Muscle layer of colon (tissue), 2 donors: ENCODE data around the gene ASB11.

ENCODE experiments used
- H3K27ac ChIP-seq: one replicate; pipeline ENCODE4 v1.7.0; 2013; ENCODE audit warnings: low read depth, mild to moderate bottlenecking, low read length, moderate library complexity
- H3K27me3 ChIP-seq, 2 donors: one replicate each; pipeline ENCODE4 v1.7.0; 2013; ENCODE audit warnings: low read length in 2 of 2, mild to moderate bottlenecking in 2 of 2; ENCODE audit not compliant: insufficient read depth in 2 of 2, control insufficient read depth in 1 of 2
- H3K36me3 ChIP-seq: one replicate; pipeline ENCODE4 v1.7.0; 2013; ENCODE audit warnings: mild to moderate bottlenecking, low read length; ENCODE audit not compliant: insufficient read depth
- H3K4me1 ChIP-seq: one replicate; pipeline ENCODE4 v1.7.0; 2013; ENCODE audit warnings: mild to moderate bottlenecking, low read length; ENCODE audit not compliant: insufficient read depth
- H3K4me3 ChIP-seq, 2 donors: one replicate each; pipeline ENCODE4 v1.7.0; 2013; ENCODE audit warnings: low read length in 2 of 2, low read depth in 1 of 2, mild to moderate bottlenecking in 1 of 2, moderate library complexity in 1 of 2
- H3K9ac ChIP-seq: one replicate; pipeline ENCODE4 v1.7.0; 2013; ENCODE audit warnings: low read length
- H3K9me3 ChIP-seq: one replicate; pipeline ENCODE4 v1.7.0; 2013; ENCODE audit warnings: mild to moderate bottlenecking, low read length
- donor health status: abdominal sarcoma.
- donor health status: Adenocarcinoma of cecum.

ASB11 gene

DNA sequence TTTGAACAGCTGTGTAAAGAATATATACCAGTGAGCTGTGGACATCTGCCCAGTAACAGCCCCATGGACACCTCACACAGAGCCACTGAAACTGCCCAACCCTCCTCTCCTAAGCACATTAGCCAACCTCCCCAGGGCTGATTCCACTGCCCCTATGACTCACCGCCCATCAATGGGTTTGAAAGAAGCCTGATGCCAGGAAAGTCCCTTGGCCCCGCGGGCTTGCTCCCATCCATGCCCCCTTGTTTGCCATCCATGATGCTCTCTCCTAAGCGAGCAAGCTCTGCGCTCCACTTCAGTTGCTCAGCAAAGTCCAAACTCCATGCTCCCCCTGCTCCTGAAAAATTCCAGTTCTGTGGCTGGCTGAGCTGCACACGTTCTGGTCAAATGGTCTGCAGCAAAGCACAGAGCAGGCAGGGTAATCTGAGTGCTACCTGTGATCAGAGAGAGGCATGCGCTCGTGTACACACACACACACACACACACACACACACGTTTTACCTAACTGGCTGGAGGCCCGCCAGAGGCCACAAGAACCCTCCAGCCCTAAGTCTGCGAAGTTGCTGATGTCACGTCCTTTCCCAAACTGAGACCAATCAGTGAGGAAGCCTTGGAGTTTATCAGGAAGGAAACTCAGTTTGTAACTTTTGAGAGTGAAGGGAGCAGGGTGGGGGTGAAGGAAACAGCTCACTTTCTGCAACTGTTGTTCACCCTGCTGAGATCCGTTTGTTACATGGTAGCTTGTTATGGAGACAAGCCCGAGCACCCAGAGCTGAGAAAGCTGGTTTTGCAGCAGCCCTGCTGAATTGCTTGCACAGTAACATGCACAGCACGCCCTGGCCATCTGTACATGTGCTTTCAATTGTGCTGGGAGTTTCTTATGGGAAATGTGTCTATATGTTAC lies 45.6 kb downstream of the ASB11 start, which contains the start of gene ASB9:
TSS of gene ASB9 (minus strand) at position 466 of the 904 bp plus-strand sequence. CDS start at position 257, 209 bp downstream.
- no peaks in the 10 kb centered on the region for H3K4me1 ChIP-seq
- H3K36me3 ChIP-seq = no peaks in the 10 kb centered on the region
- H3K9ac ChIP-seq = no peak within 1 kb of the TSS
- no peak within 1 kb of the TSS for H3K27ac ChIP-seq
- H3K4me3 ChIP-seq = no peak within 1 kb of the TSS
- no peaks in the 10 kb centered on the region for H3K27me3 ChIP-seq
- H3K9me3 ChIP-seq = no peaks in the 10 kb centered on the region

DNA sequence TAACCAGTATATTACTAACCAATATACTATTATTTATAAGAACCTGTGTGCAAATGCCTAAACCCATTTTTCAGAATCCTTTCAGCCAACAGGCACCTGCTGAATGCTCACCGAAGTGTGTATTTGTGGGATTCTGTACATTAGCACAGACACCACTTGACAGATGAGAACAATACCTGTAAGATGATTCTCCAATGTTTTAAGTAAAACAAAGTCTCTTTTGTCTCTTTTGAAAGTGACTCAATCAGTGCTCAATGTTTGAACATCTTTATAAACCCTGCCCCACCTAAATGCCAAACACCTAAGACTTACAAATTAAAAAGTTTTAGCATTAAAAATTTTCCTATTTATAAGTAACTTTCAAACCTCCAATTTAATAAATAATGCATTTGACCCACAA lies 46.3 kb downstream of the ASB11 start:
- no peaks in the 10 kb centered on the region for H3K9me3 ChIP-seq
- no peak overlapping the region for H3K27ac ChIP-seq
- H3K4me1 ChIP-seq = no peaks in the 10 kb centered on the region
- H3K4me3 ChIP-seq = no peak overlapping the region
- no peaks in the 10 kb centered on the region for H3K36me3 ChIP-seq
- no peak overlapping the region for H3K9ac ChIP-seq
- no peaks in the 10 kb centered on the region for H3K27me3 ChIP-seq

DNA sequence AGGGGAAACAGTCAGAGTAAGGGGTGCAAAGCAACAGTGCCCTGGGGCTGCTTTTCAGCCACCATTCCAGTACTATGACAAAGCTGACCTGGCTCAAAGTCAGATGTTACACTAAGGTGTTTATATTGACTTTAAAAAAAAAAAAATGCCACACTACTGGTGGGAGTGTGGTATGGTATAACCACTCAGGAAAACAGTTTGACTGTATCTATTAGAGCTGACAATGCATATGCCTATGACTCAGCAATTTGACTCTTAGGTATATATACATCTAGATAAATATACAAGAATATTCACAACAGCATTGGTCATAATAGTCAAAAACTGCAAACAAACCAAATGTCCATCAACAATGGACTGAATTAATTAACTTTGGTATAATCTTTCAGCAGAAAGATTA lies 60.6 kb downstream of the ASB11 start:
- no peaks in the 10 kb centered on the region for H3K4me1 ChIP-seq
- H3K27ac ChIP-seq = no peak overlapping the region
- H3K9me3 ChIP-seq = no peaks in the 10 kb centered on the region
- H3K36me3 ChIP-seq = no peaks in the 10 kb centered on the region
- no peak overlapping the region for H3K9ac ChIP-seq
- H3K4me3 ChIP-seq = no peak overlapping the region
- no peaks in the 10 kb centered on the region for H3K27me3 ChIP-seq

DNA sequence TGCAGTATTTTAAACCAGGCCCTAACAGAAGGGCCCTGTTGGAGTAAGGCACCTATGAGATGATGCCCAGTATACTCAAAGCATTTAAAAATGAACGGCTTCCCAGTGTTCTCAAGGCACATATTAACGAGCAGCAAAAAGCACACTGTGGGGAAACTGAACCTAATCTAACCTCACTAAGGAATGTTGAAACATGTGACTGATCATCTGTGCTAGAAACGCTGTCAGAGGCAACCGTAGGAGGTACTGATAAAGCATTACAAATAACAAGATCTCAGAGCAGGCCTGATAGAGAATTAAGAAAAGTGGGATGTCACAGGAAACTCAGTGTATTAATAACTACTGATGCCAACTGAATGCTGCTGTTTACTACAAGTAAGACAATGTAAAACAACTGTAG lies 69.5 kb downstream of the ASB11 start:
- H3K27ac ChIP-seq = no peak overlapping the region
- no peak overlapping the region for H3K4me3 ChIP-seq

DNA sequence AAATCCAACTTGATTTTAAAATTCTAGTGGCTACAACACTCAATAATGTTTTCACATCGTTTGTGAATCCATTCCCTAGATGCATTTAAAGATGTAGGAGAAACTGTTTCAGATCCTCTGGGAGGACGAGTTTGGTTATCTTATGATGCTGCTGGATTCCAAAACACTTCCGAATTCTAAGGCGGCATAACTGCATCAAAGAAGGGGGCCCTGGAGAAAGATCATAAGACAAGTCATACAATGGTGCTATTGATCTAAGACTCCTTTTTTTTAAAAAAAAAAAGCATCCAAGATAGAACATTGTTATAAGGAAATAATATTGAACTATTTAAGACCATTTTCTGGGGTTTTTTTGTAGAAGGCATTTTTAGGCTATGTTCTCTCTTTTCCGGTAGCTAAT lies 71.0 kb downstream of the ASB11 start:
- H3K9me3 ChIP-seq = no peaks in the 10 kb centered on the region
- no peaks in the 10 kb centered on the region for H3K4me1 ChIP-seq
- no peak overlapping the region for H3K9ac ChIP-seq
- no peaks in the 10 kb centered on the region for H3K36me3 ChIP-seq
- H3K27me3 ChIP-seq = no peaks in the 10 kb centered on the region
- no peak overlapping the region for H3K27ac ChIP-seq
- no peak overlapping the region for H3K4me3 ChIP-seq

More for the DNA sequence above, 69.5 kb downstream of the ASB11 start:
- H3K4me1 ChIP-seq = no peaks in the 10 kb centered on the region
- no peak overlapping the region for H3K9ac ChIP-seq
- H3K27me3 ChIP-seq = no peaks in the 10 kb centered on the region
- no peaks in the 10 kb centered on the region for H3K9me3 ChIP-seq
- H3K36me3 ChIP-seq = no peaks in the 10 kb centered on the region

DNA sequence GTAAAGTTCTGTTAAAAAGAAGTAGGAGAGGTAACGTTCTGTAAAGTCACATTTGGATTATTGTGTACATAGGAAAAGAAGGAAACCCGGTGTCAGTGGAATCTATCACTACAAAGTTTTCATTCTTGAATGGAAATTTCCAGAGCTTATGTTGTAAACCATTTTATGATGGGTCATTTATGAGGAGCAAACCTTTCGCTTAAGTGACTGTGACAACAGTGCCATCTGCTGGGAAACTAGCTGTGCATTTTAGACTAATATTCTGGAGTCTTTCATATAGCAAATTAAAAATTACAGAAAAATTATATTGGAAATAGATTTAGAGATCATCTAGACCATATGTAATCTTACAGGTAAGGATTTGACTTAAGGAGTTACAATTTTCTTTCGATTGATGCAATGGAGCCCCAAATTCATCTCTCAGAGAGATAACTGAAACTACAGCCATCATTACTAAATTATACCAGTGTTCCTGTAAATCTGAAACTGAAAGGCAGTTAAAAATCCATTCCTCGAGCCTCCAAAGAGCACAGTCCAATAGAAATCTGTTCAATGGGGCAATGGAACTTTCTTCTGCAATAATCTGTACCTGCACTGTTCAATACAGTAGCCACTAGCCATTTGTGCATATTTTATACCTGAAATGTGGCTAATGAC lies 72.4 kb downstream of the ASB11 start:
- no peak overlapping the region for H3K9ac ChIP-seq

DNA sequence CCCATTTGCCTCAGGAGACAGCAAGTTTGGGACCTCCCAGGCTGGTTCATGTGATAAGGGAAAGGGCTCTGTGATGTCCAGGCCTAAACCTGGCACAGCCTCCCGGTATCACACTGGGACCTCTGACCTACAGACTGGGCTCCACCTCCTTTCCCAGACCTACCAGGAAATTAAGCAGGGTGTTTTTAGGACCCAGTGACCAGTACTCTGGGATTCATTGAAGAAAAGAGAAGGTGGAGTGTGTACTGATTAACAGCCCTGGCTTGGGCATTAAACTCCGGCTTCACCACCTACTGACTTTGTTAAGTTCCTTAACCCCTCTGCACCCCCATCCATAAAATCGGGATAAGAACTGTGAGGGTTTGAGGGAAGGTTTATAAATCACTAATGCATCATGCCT lies 74.1 kb downstream of the ASB11 start:
- Histone ChIP-seq H3K9ac (no peak overlapping the region), H3K4me3 (no peak overlapping the region)

More for the DNA sequence above, 72.4 kb downstream of the ASB11 start:
- no peaks in the 10 kb centered on the region for H3K4me1 ChIP-seq
- H3K27me3 ChIP-seq = peaks cover 0 to 1% of the 10 kb centered on the region in 2 donors
- H3K27ac ChIP-seq = no peak overlapping the region
- H3K9me3 ChIP-seq = no peaks in the 10 kb centered on the region
- no peak overlapping the region for H3K4me3 ChIP-seq
- no peaks in the 10 kb centered on the region for H3K36me3 ChIP-seq

DNA sequence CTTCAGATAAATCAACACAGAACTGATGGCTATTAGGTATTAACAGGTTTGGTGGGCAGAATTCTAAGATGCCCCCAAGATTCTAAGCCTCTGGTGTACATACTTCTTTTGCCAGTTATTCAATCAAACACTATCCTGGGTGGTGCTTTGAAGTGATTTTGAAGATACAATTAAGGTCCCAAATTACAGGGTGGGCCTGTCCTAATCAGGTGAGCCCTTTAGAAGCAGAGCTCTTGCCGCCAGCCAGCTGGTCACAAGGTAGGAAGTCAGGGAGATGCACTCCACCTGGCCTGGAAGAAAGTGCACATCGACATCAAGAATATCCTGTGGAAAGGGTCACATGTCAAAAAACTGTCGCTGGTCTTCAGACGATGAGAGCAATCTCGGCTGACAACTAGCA lies 75.0 kb downstream of the ASB11 start:
- Histone ChIP-seq H3K27me3 (peaks cover 0 to 11% of the 10 kb centered on the region in 2 donors), H3K36me3 (no peaks in the 10 kb centered on the region), H3K27ac (no peak overlapping the region), H3K9me3 (no peaks in the 10 kb centered on the region), H3K4me1 (no peaks in the 10 kb centered on the region), H3K9ac (no peak overlapping the region), H3K4me3 (no peak overlapping the region)

More for the DNA sequence above, 74.1 kb downstream of the ASB11 start:
- Histone ChIP-seq H3K4me1 (no peaks in the 10 kb centered on the region), H3K27ac (no peak overlapping the region), H3K36me3 (no peaks in the 10 kb centered on the region), H3K9me3 (no peaks in the 10 kb centered on the region), H3K27me3 (peaks cover 0 to 11% of the 10 kb centered on the region in 2 donors)

DNA sequence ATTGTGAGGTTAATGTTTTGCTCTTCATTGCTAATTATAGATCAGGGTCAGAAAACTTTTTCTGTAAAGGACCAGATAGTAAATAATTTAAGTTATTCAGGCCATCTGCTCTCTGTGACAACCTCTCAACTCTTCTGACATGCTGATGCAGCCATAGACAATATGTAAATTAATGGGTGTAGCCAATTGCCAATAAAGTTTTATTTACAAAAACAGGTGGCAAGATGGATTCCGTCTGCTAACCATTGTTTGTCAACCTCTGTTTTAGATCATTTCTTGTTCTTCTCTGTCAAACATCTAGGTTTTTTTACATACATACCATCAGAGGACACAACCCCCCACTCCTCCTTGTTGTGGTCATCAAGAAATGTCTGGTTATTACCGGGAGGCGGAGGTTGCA lies 79.3 kb downstream of the ASB11 start:
- H3K4me3 ChIP-seq = no peak overlapping the region
- H3K9ac ChIP-seq = no peak overlapping the region
- H3K27me3 ChIP-seq = peaks cover 5 to 11% of the 10 kb centered on the region in 2 donors
- H3K27ac ChIP-seq = no peak overlapping the region
- no peaks in the 10 kb centered on the region for H3K36me3 ChIP-seq
- no peaks in the 10 kb centered on the region for H3K4me1 ChIP-seq
- H3K9me3 ChIP-seq = no peaks in the 10 kb centered on the region

DNA sequence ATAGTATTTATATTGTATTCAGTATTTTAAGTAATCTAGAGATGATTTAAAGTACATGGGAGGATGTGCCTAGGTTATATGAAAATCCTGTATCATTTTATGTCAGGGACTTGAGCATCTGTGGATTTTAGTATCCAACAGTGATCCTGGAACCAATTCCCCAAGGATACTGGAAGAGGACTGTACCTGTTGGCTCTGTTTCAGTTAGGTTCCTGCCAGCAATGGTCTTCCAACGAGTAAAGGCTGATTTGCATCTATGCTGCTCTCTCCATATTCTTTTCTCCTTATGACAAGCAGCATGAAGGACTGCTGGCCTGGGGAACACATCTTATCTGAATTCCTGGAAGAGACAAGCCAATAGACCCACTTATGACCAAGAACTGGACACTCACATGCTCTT lies 80.4 kb downstream of the ASB11 start:
- H3K27me3 ChIP-seq = peaks cover 5 to 11% of the 10 kb centered on the region in 2 donors
- H3K4me3 ChIP-seq = no peak overlapping the region
- H3K9me3 ChIP-seq = no peaks in the 10 kb centered on the region
- no peaks in the 10 kb centered on the region for H3K4me1 ChIP-seq
- no peak overlapping the region for H3K27ac ChIP-seq
- H3K36me3 ChIP-seq = no peaks in the 10 kb centered on the region
- H3K9ac ChIP-seq = no peak overlapping the region

DNA sequence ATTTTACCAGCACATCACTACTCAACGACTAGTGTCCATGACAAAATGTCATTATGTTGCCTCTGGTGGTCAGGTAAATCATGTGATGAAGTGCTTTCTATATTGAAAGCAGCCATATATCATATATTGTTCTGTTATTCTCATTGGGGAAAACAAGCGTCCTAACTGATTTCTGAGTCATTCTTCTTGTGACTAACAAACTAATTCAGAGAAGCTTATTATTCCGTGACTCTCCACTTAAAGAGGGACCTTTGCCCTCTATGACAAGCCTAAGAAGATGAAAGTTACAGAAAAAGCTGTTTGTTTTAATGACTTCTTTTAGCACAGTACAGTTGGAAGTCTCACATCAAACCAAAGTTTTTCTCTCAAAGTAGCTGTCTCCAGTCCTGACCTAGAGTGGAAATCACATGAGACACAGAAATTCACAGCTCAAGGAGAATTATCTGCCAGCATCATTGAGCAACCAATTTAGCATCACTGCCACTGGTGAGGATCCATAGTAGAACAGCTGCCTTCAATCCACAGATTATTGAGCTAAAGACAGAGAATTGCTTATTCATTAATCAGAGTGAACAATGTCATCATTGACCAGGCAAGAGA lies 81.9 kb downstream of the ASB11 start:
- Histone ChIP-seq H3K27ac (no peak overlapping the region), H3K27me3 (peaks cover 5 to 11% of the 10 kb centered on the region in 2 donors), H3K36me3 (no peaks in the 10 kb centered on the region), H3K9me3 (no peaks in the 10 kb centered on the region), H3K4me1 (no peaks in the 10 kb centered on the region), H3K9ac (no peak overlapping the region), H3K4me3 (no peak overlapping the region)
